Glutamatergic neuron (in vitro differentiated cells): Measurements from ENCODE around the gene CNGA4. TPM values are rescaled to one million over a fixed set of nuclear protein-coding genes. Genes with fewer than 3 reads are reported as not detected.

Experiments used
- DNase-seq: peaks from one replicate; pipeline ENCODE4 v3.0.0; 2022
- H3K27ac Mint-ChIP-seq: one replicate; pipeline ENCODE4 v1.8.0; 2020; ENCODE audit warnings: mild to moderate bottlenecking, mixed read lengths, inconsistent platforms; ENCODE audit not compliant: unreplicated experiment
- H3K27me3 Mint-ChIP-seq: one replicate; pipeline ENCODE4 v1.8.0; 2020; ENCODE audit warnings: mild to moderate bottlenecking, moderate library complexity, mixed read lengths, inconsistent platforms; ENCODE audit not compliant: unreplicated experiment
- H3K36me3 Mint-ChIP-seq: one replicate; pipeline ENCODE4 v1.8.0; 2020; ENCODE audit warnings: mild to moderate bottlenecking, mixed read lengths, inconsistent platforms; ENCODE audit not compliant: unreplicated experiment
- H3K4me1 Mint-ChIP-seq: one replicate; pipeline ENCODE4 v1.8.0; 2020; ENCODE audit warnings: mild to moderate bottlenecking, low read depth, mixed read lengths, inconsistent platforms; ENCODE audit not compliant: unreplicated experiment
- H3K4me3 Mint-ChIP-seq: one replicate; pipeline ENCODE4 v1.8.0; 2020; ENCODE audit warnings: mild to moderate bottlenecking, mixed read lengths, inconsistent platforms; ENCODE audit not compliant: unreplicated experiment
- H3K9me3 Mint-ChIP-seq: one replicate; pipeline ENCODE4 v1.8.0; 2020; ENCODE audit warnings: mild to moderate bottlenecking, moderate library complexity, mixed read lengths, inconsistent platforms; ENCODE audit not compliant: unreplicated experiment
- total RNA-seq: library from RNA; stranded (reverse); fragmentation: NEBNext Ultra II Directional; extraction: Animal tissue kit (Norgen Biotek cat#: 25700); gene quantifications from one replicate; pipeline ENCODE4 v1.2.1, GENCODE V29; 2021; ENCODE audit not compliant: unreplicated experiment
- TF ChIP-seq, protein P1 (sequence below): fragments of 200-600 bp; sonication (generic); IDR thresholded peaks from one replicate; pipeline ENCODE4 v1.5.0; 2021; ENCODE audit not compliant: partially characterized antibody, unreplicated experiment

The CNGA4 gene
- total RNA-seq, 1 donor from 2014 or later = not detected

DNA sequence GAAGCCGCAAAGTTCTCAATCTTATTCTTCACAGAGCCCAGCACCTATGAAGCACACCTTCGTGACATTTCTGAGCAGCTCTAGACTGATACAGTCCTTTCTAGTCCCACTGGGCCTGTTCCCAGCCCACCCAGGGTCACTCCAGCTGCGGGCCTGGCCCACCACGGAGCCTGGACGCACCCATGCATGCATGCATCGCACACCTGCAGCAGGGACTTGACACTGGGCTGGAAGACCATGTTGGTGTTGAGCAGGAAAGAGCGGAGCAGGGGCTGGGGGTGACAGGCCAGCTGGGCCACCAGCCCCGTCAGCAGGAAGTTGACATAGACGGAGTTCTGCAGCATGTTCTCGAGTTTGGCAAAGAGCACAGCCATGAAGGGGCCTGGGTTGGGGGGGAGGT, 24.4 kb upstream of the CNGA4 start:
- Mint-ChIP-seq H3K36me3 (peaks cover 4% of the 10 kb centered on the region), H3K4me3 (no peak overlapping the region), H3K27me3 (no peaks in the 10 kb centered on the region), H3K27ac (no peak overlapping the region), H3K9me3 (no peaks in the 10 kb centered on the region), H3K4me1 (no peaks in the 10 kb centered on the region)
- TF ChIP-seq, protein P1, sequence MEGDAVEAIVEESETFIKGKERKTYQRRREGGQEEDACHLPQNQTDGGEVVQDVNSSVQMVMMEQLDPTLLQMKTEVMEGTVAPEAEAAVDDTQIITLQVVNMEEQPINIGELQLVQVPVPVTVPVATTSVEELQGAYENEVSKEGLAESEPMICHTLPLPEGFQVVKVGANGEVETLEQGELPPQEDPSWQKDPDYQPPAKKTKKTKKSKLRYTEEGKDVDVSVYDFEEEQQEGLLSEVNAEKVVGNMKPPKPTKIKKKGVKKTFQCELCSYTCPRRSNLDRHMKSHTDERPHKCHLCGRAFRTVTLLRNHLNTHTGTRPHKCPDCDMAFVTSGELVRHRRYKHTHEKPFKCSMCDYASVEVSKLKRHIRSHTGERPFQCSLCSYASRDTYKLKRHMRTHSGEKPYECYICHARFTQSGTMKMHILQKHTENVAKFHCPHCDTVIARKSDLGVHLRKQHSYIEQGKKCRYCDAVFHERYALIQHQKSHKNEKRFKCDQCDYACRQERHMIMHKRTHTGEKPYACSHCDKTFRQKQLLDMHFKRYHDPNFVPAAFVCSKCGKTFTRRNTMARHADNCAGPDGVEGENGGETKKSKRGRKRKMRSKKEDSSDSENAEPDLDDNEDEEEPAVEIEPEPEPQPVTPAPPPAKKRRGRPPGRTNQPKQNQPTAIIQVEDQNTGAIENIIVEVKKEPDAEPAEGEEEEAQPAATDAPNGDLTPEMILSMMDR = no peak
- no peak for DNase-seq

DNA sequence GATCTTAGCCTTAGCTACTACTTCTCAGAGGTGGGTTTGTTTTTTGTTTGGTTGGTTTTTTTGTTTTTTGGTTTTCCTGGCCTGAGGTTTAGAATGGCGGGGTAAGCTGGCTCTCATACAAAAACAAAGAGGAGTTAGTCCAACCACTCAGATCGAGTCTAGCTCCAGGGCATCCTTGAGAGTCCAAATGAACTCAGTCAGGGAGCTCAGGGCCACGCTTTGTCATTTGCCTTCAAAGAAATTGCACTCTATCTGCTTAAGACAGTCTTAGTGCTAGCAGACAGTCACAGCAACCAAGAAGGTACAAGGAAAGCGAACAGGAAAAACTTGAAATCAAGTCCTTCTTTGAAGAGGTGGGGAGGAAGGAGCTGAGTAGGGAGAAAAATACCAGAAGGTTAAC, 22.4 kb upstream of the CNGA4 start:
- Mint-ChIP-seq H3K27me3 (no peaks in the 10 kb centered on the region), H3K27ac (no peak overlapping the region), H3K36me3 (peaks cover 3% of the 10 kb centered on the region), H3K4me3 (no peak overlapping the region), H3K4me1 (no peaks in the 10 kb centered on the region), H3K9me3 (no peaks in the 10 kb centered on the region)
- TF ChIP-seq, protein P1 = no peak
- no peak for DNase-seq

DNA sequence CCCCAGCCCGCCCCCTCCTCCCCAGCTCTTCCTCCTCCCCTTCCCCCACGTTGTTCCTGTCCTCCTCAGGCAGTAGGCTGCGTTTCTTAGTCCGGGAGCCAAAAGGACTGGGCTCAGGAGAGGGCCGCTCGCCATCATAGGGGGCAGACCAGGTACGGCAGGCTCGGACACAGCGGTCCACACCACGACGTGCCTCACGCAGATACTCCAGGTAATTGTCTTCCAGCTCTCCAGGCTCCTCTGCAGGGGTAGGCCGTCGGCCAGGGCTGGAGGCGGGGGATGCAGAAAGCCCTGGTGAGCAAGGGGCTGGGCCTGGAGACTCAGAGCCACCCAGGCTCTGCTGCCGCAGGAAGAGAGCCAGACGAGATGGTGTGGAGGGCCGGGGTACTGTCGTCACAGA, 21.2 kb upstream of the CNGA4 start:
- no peaks in the 10 kb centered on the region for H3K9me3 Mint-ChIP-seq
- H3K27me3 Mint-ChIP-seq = no peaks in the 10 kb centered on the region
- TF ChIP-seq, protein P1 = no peak
- H3K4me1 Mint-ChIP-seq = no peaks in the 10 kb centered on the region
- H3K4me3 Mint-ChIP-seq = no peak overlapping the region
- no peak for DNase-seq
- peaks cover 3% of the 10 kb centered on the region for H3K36me3 Mint-ChIP-seq
- H3K27ac Mint-ChIP-seq = no peak overlapping the region

DNA sequence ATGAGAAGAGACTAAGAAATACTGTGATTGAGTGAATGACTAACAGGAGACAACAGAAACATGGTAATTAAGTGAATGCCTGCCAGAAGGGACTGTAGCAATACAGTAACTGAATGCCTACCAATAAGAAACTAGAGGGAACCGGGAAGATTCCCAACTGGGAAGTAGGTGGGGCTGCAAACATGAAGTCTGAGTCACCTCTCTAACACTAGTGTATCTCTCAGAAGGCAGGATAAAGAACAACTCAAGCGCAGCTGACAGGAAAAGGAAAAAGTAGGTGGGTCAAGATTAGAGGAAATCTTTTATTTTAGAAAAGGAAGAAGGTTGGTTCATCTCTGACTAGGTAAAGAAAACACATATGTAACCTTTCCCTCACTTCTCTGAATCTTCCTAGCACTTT, 19.5 kb upstream of the CNGA4 start:
- no peaks in the 10 kb centered on the region for H3K27me3 Mint-ChIP-seq
- H3K4me3 Mint-ChIP-seq = no peak overlapping the region
- no peak for DNase-seq
- H3K9me3 Mint-ChIP-seq = no peaks in the 10 kb centered on the region
- TF ChIP-seq, protein P1 = no peak
- H3K27ac Mint-ChIP-seq = no peak overlapping the region
- H3K36me3 Mint-ChIP-seq = peaks cover 3% of the 10 kb centered on the region
- no peaks in the 10 kb centered on the region for H3K4me1 Mint-ChIP-seq

DNA sequence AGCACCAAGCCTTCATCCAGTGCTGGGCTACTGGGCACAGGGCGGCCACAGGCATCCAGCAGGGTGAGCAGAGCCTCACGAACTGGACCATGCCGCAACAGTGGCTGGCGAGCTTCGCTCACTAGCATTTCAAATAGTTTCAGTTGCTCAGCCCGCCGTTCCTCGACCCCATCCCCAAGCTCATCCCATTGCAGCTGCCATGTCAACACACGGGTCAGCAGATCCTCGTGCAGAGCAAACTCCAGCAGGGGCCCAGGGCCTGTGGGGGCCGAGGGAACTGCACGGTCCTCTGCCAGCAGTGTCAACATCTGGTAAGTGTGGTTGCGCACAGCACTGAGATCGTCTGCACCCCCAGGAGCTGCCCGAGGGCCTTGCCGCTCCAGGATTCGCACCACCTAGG, 15.0 kb upstream of the CNGA4 start:
- no peaks in the 10 kb centered on the region for H3K9me3 Mint-ChIP-seq
- H3K27me3 Mint-ChIP-seq = no peaks in the 10 kb centered on the region
- H3K27ac Mint-ChIP-seq = no peak overlapping the region
- H3K4me3 Mint-ChIP-seq = no peak overlapping the region
- H3K4me1 Mint-ChIP-seq = no peaks in the 10 kb centered on the region
- no peaks in the 10 kb centered on the region for H3K36me3 Mint-ChIP-seq
- TF ChIP-seq, protein P1 = no peak
- no peak for DNase-seq
